GM10266 (cell line): ENCODE measurements around the gene CFTR.

Experiments used
- DNase-seq: peaks from one replicate; pipeline ENCODE4 v3.0.0; 2012; ENCODE audit errors: extremely low spot score
- CTCF ChIP-seq: IDR thresholded peaks from 2 replicates; pipeline ENCODE4 v1.5.1; 2012; ENCODE audit warnings: mild to moderate bottlenecking, low read depth; ENCODE audit not compliant: control insufficient read depth, insufficient read depth; ENCODE audit errors: missing control alignments

CFTR gene

GRCh38 chr7:117656806-117657205, 177.0 kb downstream of the CFTR start:
- DNase-seq, result no peak
- no peak for TF ChIP-seq CTCF

GRCh38 chr7:117659531-117660011, 179.7 kb downstream of the CFTR start:
- TF ChIP-seq CTCF, result no peak
- no peak for DNase-seq

- no peak for DNase-seq
- no peak for TF ChIP-seq CTCF
These were observed 181.5 kb downstream of the CFTR start for GRCh38 chr7:117661328-117661727.

GRCh38 chr7:117664047-117664446, 184.2 kb downstream of the CFTR start:
- TF ChIP-seq CTCF, result no peak
- DNase-seq, result no peak

GRCh38 chr7:117665368-117665767, 185.5 kb downstream of the CFTR start:
- no peak for DNase-seq
- TF ChIP-seq CTCF, result no peak

GRCh38 chr7:117666031-117666430, 186.2 kb downstream of the CFTR start:
- no peak for DNase-seq
- no peak for TF ChIP-seq CTCF

GRCh38 chr7:117666689-117667088, 186.9 kb downstream of the CFTR start:
- DNase-seq, result no peak
- no peak for TF ChIP-seq CTCF

- DNase-seq, result no peak
- no peak for TF ChIP-seq CTCF
These were observed 187.6 kb downstream of the CFTR start for GRCh38 chr7:117667456-117667855.
